ENCODE measurements around the gene USP2. TPM values are rescaled to one million over a fixed set of nuclear protein-coding genes. Genes with fewer than 3 reads are reported as not detected.

USP2 gene
- polyA plus RNA-seq, 12 donors = 15.6 to 62.9 (median 46.7) TPM; not detected in 1

DNA sequence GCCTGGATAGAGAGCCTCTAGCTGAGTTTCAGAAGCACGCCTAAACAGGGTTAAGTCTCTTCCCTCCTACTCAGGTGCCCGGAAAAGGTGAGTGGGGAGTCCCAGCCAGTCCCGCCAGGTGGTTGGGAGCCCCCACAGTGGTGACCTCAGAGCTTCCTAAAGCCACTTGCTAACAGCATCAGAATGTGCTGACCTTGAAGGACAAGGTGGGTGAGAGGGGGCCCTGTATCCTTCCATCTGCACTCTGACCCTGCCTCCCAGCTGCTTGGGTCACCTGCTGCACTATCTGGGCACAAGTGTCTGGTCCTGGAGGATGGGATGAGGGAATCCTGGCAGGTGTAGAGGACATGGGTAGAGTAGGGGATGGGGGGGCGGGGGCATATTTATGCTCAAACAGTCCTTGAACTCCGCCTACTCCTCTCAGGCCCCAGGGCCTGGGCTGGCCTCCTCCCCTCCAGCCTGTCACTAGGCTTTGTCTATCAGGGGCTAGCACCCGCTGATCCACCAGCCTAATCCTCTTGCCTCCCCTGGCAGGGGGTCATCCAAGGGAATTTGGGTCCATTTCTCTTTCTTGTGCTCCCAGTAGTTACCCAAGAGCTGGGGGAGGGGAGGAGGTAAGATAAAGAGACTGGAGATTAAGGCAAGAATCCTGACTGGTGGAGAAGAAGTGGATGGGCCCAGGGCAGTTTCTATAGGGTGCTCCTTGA, 3.4 kb downstream of the USP2 start:
- no peak for DNase-seq

DNA sequence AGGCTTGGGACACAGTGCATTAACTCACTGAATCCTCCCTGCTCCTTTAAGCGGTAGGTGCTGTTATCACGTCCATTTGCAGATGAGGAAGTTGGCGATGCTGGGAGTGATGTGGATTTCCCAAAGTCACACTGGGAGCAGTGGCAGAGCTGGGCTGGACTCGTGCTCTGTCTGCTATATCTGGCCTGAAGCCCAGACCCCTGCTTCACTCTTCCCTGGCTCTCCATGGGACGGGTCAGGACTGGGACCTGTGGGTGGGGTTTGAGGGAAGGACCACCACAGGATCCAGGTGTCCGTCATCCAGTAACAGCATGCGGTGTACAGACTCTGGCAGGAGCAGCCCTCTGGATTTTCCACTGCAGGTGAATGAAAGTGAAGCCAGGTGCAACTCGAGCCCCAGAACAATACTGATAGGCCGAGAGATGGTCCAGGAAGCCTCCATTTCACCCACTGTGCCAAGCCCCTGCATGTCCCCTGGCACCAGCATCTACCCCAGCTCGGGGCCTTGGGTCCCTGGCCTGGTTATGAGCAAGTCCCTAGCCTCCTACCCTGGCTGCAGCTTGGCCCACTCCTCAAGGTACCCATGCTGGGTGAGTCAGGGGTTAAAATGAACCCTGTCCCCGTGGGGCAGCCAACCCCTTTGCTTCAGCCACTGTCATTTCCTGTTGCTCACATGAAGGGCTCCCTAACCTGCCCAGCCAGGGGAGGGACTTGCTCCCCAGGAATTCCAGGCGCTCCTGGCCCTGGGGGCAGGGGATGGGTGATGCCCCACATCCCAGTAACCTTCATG, 4.2 kb downstream of the USP2 start:
- no peak for DNase-seq

DNA sequence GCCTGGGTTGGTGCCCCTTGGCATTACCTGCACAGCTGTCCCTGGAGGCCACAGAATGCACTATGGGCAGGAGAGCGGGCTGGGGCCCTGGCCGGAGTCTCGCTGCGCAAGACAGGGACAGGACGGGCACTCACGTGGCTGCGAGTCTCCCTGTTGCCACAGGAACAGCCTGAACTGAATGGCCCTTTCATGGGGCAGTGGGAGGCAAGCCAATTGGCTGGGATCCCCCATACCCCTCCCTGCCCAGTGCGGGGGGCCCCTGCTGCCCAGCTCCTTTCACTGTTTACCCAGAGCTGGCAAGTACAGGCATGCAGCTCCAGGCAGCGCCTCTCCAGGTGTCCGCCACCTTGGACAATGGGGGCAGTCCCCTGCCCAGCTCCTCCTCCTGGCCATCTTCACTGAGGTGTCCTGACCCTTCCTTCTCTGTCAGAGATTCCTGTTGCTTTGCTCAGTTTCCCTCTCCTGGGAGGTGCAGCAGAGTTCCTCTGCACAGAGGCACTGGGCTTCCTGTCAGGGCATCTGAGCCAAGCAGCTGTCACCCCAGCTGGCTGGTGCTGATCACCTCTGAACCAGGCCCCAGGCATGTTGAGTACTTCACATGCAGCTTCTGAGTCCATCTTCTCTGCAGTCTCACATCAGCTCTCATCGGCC, 5.2 kb downstream of the USP2 start:
- DNase-seq = no peak

DNA sequence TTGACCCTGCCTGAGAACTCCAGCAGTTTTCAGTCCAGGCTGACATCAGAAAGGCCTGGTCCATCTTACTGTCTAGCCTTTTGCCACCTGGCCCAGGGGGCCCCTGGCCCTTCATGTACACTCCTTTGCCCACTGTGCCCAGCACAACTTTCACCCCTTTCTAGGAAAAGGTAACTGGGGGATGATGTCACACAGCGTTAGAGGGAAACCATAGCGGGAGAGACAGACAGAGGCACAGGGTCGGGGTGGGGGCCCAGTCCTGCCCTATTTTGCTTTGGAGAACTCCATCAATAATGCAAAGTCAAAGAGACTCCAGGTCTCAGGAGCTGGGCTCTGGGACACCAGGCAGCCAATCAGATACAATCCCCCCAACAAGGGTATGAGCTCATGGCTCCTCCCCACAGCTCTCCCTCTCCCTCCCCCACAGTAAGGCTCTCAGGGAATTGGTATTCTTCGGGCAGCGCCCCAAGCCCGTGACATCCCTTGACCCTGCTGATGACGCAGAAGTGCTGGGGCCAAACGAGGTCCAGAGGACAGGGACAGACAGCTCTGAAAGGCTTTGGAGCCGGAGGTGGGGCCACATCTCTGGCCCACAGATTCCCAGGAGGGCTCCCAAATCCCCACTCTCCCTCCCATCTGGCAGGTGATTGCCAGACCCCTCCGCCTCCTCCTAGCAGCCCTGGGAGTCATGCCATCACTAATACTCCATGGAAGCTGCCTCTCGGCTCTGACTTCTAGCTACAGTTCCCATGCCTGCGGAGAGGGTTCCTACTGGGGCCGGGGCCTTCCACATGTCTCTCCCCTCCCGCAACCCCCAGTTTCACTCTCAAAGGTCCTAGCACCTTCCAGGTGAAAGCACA, 5.9 kb downstream of the USP2 start:
- DNase-seq = peak; percentile 53

DNA sequence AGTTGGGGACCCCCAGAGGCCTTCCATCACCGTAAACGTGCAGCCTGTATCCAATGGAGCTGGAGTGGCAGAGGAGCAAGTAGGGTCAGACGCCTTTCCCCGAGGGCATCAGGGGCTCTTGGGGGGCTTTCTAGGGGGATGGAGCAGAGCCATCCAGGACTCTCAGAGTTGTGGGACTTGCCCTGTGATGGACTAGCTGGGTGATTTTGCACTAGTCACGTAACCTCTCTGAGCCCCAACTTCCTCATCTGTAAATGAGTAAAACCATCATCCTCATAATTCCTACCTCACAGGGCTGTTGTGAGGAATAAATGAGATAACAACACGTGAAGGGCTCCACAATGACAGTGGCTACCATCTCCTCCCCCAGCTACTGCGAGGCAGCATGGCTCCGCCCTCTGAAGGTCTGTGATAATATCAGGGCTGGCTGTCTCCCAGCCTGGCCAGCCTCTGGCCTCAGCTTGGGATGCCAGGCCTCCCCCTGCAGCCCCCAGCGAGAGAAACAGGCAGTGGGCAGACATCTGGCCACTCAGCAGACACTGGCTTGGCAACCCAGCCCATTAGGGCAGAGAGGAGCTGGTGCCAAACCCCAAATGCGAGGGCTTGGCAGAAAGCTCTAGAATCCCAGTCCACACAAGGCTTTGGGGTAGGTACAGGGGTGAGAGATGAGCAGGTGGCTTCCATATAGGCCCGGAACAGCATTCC, 6.7 kb downstream of the USP2 start:
- no peak for DNase-seq

DNA sequence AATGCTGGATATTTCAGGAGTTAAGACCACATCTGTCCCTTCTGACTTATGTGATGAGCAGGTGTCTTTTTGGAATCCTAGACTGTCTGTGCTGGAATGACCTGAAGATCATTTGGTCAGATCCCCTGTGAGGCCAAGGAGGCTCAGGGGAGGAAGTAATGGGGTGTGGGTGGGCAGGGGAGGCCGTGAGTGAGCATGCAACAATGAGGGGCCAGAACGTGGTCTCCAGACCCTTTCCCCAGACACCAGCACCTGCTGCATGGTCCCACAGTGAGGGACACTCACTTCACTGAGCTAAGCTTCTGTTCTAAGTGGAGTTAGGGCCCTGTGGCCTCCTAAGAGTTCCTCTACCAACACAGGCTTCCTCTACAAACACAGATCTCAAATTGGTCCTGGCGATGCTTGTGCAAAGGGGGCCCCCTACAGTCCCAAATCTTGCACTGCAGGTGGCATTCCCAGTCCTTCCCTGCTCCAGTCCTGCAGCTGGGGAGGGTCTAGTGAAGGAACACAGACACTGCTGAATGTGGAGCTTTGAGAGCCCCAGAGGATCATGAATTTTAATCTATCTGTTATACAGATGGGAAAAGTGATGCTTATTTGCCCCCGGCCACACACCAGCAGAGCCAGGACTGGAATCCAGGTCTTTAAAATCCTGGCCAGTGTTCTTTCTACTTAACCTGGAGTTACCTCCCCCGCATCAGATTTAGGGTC, 7.4 kb downstream of the USP2 start:
- peak; percentile 75 for DNase-seq

DNA sequence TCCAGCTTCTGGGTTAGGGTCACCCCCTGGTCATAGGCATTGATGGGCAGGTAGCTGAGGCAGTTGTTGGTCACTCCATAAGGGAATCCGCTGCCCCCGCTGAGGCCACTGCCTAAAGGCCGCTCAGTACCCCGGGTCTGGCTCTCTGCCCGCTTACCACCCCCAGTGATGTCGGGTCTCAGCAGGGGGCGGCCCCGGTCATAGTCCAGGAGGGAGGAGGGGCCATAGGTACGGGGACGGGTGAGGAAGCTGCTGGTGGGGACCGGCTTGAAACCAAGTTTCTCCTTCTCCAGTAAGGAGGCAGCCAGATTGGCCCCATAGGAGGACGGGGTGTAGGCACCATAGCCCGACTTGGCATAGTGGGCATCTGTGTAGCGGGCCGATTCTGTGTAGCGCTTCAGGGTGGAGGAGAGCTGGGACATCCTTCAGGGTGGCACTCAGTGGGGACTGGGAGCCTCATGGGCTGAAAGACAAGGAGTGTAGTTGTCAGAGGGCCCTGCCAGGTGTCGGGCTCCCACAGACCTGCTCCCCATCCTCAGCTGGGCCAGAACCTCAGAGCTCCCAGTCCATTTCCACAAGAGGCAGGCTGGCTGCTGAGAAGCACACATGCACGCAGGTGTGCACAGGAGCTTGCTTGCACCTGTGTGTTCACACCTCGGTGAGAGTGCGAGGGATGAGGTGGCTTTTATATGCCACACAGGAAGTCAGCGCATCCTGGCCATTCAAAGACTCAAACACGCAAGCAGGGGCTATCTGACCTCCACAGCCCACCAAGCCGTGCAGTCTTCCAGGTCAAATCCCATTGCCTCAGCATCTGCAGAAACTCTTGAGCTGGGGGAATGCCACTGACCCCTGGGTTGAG, 8.2 kb downstream of the USP2 start:
- DNase-seq = no peak

DNA sequence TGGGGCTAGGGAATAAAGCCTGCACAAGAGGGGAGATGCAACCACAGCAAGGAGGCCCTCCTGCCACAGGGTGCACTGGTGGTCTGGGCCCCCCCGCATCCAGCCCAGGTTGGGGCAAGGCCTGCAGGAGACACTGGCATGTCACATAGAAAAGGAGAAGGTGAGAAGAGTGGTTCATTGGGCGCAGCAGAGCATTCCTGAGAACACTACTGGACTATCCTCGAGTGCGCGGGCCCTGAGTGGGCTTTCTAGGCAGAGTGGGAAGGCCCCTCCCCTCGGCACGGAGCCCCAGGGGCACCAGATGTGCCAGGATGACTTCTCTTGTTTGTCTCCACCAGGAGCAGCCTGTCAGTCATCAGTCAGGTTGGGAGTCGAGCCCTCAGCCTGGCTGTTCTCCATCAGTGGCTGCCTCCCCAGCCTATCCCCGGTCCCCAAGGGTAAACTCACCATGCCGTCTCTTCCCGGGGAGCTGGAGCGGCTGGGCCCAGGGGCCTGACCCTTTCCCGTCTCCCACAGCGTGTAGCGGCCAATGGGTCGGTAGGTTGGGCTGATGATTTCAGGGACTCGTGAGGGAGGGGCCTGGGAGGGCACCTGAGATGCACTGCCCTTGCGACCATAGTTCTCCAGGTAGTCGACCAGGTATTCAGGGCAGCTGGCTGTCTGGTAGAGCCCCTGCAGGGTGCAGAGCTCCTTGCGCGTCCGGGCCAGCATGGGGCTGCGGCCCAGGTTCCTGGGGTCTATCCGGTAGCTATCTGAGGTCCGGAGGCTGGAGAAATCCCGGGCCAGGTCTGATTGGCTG, 9.0 kb downstream of the USP2 start:
- DNase-seq = no peak

DNA sequence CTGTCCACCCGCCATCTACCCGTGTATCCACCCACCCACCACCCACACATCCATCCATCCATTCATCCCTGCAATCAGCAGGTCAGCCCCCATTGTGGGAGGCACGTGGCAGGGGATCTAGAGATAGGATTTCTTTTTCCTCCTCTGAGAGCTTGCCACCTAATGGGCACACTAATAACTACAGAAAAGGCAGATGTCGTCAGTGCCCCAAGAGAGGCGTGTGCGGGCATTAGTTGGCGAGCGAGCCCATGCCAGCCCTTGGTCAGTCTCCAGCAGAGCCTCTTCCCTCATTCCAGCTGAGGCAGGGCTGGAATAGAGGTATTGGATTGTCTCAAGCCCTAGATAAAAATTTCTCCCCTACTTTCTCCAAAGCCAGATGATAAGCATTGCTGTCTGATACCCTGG, 9.7 kb downstream of the USP2 start:
- DNase-seq = no peak

DNA sequence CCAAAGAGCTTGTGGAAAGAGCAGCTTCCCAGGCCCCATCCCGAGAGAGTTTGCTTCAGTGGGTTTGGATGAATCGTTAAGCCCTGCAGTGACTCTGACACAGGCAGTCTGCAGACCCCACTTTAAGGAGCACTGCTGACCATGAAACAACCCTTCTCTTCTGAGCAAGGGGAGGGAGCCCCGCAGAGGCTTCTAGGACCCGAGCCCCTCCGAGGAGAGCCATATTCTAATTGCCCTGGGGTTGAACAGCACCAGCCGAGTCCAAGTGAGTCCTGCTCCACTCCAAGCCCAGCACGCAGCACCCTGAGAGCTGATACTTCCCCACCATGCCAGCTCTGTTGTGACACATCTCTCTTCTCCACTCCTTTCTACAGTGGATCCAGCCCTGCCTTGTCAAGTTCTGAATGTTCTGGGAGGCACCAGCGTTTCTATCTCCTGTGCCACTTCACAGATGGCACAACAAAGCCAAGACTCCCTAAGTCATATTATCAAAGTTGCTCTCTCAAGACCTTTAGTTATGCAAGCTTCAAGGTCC, 10.4 kb downstream of the USP2 start:
- DNase-seq = no peak

DNA sequence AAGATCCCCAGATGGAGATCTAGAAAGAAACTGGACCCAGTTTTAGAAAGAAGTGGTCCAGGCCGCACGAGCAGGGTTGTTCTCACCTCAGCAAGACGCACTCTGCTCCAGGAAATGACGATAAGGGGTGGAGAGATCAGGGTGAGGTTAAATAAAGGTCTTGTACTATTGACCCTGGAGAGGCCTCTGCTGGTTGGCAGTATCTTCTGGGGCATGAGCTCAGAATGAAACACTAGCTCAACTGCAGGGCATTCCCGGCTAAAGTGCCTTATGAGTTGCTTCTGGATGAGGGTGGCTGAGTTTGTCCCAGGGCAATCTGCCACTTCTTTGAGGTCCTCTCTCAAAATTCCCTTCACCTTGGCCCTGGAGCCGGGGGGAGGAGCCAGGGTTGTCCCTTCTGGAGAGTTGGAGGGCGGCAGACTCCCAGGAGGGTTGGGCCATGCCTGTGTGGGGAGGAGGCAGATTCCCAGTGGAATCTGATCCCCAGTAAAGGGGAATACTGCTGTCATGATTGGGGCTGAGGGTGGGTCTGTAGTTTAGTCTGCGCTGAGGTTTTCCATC, 10.9 kb downstream of the USP2 start:
- DNase-seq = no peak

DNA sequence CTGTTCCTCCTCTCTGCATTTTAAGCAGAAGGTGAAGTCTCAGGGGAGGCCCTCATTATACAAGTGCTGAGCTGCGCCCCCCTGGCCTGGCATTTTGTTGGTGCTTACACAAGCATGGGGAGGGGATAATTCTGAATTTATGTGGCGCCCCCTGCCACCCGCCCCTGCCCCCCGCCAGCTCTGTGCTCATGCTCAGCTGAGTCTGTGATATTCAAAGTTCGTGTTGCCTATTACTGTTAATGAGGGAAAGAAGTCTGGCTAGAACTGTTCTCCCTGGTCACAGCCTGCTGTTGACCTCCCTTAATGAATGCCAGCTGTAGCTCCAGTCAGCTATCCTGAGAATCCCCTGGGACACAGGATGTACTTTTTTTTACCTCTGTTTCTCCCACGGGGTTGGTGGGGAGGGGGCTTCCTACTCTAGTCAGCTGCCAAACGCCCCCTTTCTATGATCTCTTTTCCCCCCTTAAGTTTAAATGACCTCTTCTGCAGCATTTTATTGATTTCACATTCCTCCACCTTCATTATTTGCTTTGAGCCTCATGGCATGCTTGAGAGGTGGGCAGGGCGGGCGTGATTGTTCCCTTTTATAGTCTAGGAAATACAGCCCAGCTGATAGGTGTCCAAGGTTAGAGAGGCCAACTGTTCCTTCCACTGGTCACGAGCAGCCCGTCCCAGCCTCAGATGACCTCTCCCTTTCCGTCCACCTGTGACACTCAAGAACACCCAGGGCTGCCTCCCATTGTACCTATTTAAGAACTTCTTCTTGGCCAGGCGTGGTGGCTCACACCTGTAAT, 12.2 kb downstream of the USP2 start:
- DNase-seq = no peak

DNA sequence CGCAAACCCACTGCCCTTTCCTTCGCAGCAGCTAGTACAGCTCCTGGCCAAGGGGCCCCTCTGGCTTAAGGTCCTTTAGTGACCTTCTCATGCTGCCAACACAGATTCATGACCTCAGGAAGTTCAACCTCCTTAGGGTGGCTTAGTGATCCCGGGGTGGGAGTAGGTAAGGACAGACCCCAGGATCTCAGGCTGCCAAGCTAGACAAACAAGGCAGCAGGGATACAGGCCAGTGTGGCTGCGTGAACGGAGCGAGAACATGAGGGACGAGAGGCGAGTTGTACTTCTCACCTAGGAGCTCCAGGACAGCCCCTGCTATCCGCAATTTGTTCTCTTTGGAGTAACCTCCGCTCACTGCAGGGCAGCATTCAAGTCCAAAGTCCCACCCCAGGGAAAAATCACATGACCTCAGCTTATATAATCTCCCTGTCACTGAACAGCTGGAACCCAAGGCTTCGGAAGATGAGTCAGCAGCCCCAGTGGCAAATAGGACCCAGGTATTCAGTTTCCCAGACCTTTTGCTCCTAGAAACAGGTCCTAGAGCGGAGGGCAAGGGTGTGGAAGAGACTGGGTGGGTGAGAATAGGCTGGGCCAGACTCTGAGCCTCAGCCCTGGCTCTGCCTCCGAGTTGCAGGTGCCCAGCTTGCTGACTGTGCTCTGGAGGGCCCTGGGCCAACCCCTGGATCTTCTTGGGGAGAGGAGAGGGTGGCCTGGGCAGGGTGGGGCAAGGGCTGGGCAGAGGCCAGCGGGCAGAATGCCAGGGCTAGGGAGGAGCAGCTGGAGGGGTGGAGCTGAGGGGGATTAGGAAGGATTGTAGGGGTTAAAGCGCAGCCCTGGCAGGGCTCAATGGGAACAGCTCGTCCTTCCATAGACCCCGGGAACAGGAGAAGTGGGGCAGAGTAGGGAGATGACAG, 13.1 kb downstream of the USP2 start:
- peak; percentile 56 for DNase-seq

DNA sequence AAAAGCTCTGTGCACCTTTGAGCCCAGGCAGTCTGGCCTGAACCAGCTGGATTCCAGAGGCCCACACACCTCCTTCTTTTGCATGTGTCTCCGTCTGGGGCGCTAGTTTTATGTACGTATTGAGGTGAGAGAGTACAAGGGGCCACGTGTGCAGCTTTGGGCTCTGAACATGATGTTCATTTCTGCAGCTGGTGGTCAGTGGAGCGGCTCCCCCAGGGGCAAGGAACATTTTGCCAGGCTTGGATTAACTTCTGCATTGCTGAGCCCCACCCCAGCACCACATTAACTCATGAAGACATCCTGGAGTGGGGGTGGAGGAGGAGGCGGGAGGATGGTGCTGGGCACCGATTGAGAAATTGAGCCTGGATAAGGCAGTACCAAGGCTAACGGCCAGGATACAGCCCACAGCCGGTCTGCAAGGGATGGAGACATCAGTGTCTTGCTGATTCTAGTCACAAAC, 13.8 kb downstream of the USP2 start:
- DNase-seq = no peak

DNA sequence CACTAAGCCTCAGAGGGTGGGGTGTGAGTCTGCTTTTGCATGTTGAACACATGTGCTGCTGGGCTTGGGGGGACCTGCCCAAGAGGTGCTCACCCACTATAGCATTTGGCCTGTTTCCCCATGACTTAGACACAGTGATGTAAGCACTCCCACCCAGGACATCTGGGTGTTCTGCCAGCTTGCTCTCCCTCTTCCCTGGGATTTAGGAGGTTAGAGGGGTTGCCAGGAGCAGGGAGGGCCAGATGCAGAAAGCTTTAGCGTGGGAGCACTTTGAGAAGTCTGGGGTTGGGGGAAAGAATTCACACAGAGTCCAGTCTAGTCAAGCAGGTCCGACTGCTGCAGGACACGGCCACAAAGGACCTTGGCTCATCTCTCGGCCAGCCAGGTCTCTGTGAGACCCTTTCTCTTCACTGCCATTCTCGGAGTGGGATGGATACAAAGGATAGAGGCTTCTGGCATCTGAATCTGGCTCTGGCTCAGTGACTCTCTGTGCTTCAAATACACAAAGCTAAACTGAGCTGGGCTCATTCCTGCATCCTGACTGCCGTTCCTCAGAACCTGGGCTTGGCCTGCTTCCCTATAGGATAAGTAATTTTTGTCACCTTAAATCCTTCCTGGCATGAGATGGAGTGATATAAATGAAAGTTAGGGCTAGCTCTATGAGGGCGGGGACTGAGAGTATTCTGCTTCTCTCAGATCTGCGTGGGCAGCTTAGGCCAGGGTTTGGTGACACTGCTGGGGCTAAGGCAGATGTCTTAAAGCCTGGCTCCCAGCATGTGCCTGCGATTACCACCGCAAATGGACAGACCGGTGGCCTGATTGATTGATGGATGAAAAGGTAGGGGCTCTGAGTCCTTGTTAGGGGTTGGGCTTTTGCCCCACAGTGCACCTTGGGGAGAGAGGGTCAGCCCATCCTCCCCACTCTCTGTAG, 14.5 kb downstream of the USP2 start:
- DNase-seq = no peak

All from muscle of arm (tissue), 12 donors.